GM12892 (cell line): Measurements from ENCODE around the gene ATE1.

Experiments
- POLR2A ChIP-seq: IDR thresholded peaks from 2 replicates; pipeline ENCODE4 v1.6.1; 2011; ENCODE audit warnings: low read depth, low read length, control low read depth
- POLR2AphosphoS5 ChIP-seq: IDR thresholded peaks from 2 replicates; pipeline ENCODE4 v1.6.1; 2011; ENCODE audit warnings: low read depth, low read length, control low read depth

DNA sequence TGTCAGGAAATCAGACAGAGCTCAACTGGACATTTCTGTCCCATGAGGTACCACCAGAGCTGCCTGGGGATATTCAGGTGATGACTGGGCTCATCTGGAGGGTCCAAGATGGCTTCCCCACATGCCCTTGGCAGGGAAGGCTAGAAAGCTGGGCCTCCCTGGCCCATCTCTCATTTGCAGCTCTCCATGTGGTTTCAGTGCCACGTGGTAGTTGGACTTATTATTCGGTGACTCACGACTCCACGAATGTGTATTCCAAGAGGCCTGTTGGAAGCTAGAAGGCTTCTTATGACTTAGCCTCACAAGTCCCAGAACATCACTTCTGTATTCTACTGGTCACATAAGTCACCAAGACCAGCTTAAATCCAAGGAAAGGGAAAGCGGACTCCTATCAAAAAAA lies 24.4 kb upstream of the ATE1 start:
- TF ChIP-seq POLR2A (no peak), POLR2AphosphoS5 (no peak)
